SU-DHL-6 (cell line): ENCODE results near the gene PTPRN2.

ENCODE experiments used
- CTCF ChIP-seq: fragments of 200-600 bp; sonication (generic); IDR thresholded peaks from one replicate; pipeline ENCODE4 v1.5.1; 2017; ENCODE audit warnings: antibody characterized with exemption, mild to moderate bottlenecking, low read length, moderate library complexity; ENCODE audit not compliant: insufficient read depth, poor library complexity, severe bottlenecking
- EZH2phosphoT487 ChIP-seq: fragments of 200-600 bp; sonication (generic), shearing (Covaris generic); conservative IDR thresholded peaks from 2 replicates; pipeline ENCODE4 v1.6.1; 2018; ENCODE audit warnings: mild to moderate bottlenecking, antibody characterized with exemption, low read length, moderate library complexity, mixed read lengths

GRCh38 chr7:158247758-158248487 is 339.7 kb downstream of the PTPRN2 start:
- TF ChIP-seq CTCF (no peak), EZH2phosphoT487 (no peak)
